Neural progenitor cell (in vitro differentiated cells): Measurements from ENCODE around the gene EPB41L4A.
"Not testable (repeated sequence)": the region's sequence is repeated elsewhere in the genome, so short reads cannot be mapped to it uniquely, and the experiment has no call there.

ENCODE experiments used
- EZH2 ChIP-seq: fragments of 200-600 bp; sonication (generic); IDR thresholded peaks from 2 replicates; pipeline ENCODE4 v1.6.1; 2017; ENCODE audit warnings: antibody characterized with exemption, mild to moderate bottlenecking, moderate library complexity
- EZH2phosphoT487 ChIP-seq: fragments of 200-600 bp; sonication (generic); IDR thresholded peaks from 2 replicates; pipeline ENCODE4 v1.6.1; 2017; ENCODE audit warnings: antibody characterized with exemption
- TF ChIP-seq, protein P1 (sequence below): fragments of 200-600 bp; sonication (generic); IDR thresholded peaks from 2 replicates; pipeline ENCODE4 v1.5.1; 2017; ENCODE audit warnings: antibody characterized with exemption, mild to moderate bottlenecking

DNA sequence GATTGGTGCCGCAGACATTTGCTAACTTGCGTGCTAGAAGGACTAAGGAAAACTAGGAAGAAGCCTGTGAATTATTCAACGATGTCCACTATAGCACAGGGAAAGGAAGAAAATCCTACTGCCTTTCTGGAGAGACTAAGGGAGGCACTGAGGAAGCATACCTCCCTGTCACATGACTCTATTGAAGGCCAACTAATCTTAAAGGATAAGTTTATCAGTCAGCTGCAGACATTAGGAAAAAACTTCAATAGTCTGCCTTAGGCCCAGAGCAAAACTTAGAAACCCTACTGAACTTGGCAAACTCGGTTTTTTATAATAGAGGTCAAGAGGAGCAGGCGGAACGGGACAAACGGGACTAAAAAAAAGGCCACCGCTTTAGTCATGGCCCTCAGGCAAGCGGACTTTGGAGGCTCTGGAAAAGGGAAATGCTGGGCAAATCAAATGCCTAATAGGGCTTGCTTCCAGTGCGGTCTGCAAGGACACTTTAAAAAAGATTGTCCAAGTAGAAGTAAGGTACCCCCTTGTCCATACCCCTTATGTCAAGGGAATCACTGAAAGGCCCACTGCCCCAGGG, 28.2 kb upstream of the EPB41L4A start:
- TF ChIP-seq, protein P1, sequence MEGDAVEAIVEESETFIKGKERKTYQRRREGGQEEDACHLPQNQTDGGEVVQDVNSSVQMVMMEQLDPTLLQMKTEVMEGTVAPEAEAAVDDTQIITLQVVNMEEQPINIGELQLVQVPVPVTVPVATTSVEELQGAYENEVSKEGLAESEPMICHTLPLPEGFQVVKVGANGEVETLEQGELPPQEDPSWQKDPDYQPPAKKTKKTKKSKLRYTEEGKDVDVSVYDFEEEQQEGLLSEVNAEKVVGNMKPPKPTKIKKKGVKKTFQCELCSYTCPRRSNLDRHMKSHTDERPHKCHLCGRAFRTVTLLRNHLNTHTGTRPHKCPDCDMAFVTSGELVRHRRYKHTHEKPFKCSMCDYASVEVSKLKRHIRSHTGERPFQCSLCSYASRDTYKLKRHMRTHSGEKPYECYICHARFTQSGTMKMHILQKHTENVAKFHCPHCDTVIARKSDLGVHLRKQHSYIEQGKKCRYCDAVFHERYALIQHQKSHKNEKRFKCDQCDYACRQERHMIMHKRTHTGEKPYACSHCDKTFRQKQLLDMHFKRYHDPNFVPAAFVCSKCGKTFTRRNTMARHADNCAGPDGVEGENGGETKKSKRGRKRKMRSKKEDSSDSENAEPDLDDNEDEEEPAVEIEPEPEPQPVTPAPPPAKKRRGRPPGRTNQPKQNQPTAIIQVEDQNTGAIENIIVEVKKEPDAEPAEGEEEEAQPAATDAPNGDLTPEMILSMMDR: not testable (repeated sequence)
- not testable (repeated sequence) for TF ChIP-seq EZH2, EZH2phosphoT487
